22Rv1 (cell line): ENCODE measurements around the gene RNF213.

ENCODE experiments used
- ZFX ChIP-seq: fragments of 450-650 bp; IDR thresholded peaks from 2 replicates; pipeline ENCODE4 v1.6.1; 2017; ENCODE audit warnings: antibody characterized with exemption, borderline replicate concordance
- TF ChIP-seq, protein P1 (sequence below): fragments of 450-650 bp; IDR thresholded peaks from 2 replicates; pipeline ENCODE4 v1.5.1; 2017; ENCODE audit warnings: mild to moderate bottlenecking

DNA sequence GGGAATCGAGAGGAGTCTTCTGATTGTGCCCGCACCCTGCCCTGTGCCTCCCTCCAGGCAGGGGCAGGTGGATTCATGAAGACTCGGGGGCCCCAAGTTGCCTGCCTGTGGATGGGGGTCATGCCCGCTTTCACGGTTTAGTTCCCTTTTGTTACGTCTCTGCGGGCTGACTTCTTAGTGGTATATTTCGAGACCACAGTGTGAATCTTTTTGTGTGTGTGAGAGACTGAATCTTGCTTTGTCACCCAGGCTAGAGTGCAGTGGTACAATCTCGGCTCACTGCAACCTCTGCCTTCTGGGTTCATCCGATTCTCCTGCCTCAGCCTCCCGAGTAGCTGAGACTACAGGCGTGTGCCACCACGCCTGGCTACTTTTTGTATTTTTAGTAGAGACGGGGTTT is 18.1 kb upstream of the RNF213 start:
- TF ChIP-seq, protein P1, sequence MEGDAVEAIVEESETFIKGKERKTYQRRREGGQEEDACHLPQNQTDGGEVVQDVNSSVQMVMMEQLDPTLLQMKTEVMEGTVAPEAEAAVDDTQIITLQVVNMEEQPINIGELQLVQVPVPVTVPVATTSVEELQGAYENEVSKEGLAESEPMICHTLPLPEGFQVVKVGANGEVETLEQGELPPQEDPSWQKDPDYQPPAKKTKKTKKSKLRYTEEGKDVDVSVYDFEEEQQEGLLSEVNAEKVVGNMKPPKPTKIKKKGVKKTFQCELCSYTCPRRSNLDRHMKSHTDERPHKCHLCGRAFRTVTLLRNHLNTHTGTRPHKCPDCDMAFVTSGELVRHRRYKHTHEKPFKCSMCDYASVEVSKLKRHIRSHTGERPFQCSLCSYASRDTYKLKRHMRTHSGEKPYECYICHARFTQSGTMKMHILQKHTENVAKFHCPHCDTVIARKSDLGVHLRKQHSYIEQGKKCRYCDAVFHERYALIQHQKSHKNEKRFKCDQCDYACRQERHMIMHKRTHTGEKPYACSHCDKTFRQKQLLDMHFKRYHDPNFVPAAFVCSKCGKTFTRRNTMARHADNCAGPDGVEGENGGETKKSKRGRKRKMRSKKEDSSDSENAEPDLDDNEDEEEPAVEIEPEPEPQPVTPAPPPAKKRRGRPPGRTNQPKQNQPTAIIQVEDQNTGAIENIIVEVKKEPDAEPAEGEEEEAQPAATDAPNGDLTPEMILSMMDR: no peak
- TF ChIP-seq ZFX: no peak
